HCT116 (cell line): ENCODE results near the gene SKA1. TPM values are rescaled to one million over a fixed set of nuclear protein-coding genes. Genes with fewer than 3 reads are reported as not detected.

Source experiments
- ATAC-seq: fragments of 200-7000 bp; cut with Tn5 transposase; 2 replicates; pipeline ENCODE4 v1.9.1; 2020; ENCODE audit warnings: mild to moderate bottlenecking, moderate library complexity
- Bru-seq: library from RNA; stranded (reverse); fragments of 400-500 nt; gene quantifications from one replicate; lab custom pipeline; 2021; lab: Mats Ljungman, UMichigan
- BruChase-seq, 2 experiments: library from RNA; stranded (reverse); fragments of 400-500 nt; gene quantifications; one replicate each; lab custom pipeline; 2021; lab: Mats Ljungman, UMichigan
- BruUV-seq: library from RNA; stranded (reverse); fragments of 400-500 nt; replicated peaks from 2 replicates; lab custom pipeline; 2021; lab: Mats Ljungman, UMichigan
- CTCF ChIA-PET: fragments of 300-600 bp; sonication (Branson Sonifier 250); formaldehyde crosslinking; loops from one replicate; lab custom pipeline; 2021; ENCODE audit warnings: antibody characterized with exemption; lab: Charles Lee
- POLR2A ChIA-PET: fragments of 300-600, 350-600 bp; sonication (Branson Sonifier 250); formaldehyde crosslinking; loops from one replicate; lab custom pipeline; 2021; ENCODE audit warnings: antibody characterized with exemption; lab: Charles Lee
- RAD21 ChIA-PET, 2 experiments: fragments of 300-600 bp; sonication (Branson Sonifier 250); formaldehyde crosslinking; loops; one replicate each; lab custom pipeline; 2023; ENCODE audit warnings: low total read pairs in 2 of 2; ENCODE audit not compliant: uncharacterized antibody in 2 of 2, unreplicated experiment in 2 of 2, low non-redundant PET in 1 of 2; lab: Charles Lee
- DNase-seq: peaks from one replicate; pipeline ENCODE4 v3.0.0-alpha.2; 2010; ENCODE audit warnings: low read depth, low spot score
- H2AFZ ChIP-seq: fragments of 200-600 bp; shearing (Covaris generic), sonication (generic); 2 replicates; pipeline ENCODE4 v1.6.1; 2017; ENCODE audit warnings: low read depth, mixed run types, mixed read lengths, antibody characterized with exemption, low read length; ENCODE audit not compliant: poor library complexity, severe bottlenecking
- H3K27ac ChIP-seq: 2 replicates; pipeline ENCODE4 v1.5.1; 2012; ENCODE audit warnings: low read depth, low read length
- H3K27me3 ChIP-seq: fragments of 200-600 bp; sonication (generic); 2 replicates; pipeline ENCODE4 v1.6.1; 2016; ENCODE audit warnings: mixed run types, low read length, mixed read lengths; ENCODE audit not compliant: insufficient read depth
- H3K36me3 ChIP-seq, 2 experiments: fragments of 200-500 bp in 1 of 2; fragments of 200-600 bp in 1 of 2; sonication (Bioruptor generic) in 1 of 2; sonication (generic) in 1 of 2; 2 replicates each; pipeline versions ENCODE4 v1.5.1 to v1.6.1; 2014 to 2016; ENCODE audit warnings: low read length in 2 of 2, inconsistent platforms in 1 of 2, mixed read lengths in 1 of 2, mixed run types in 1 of 2; ENCODE audit not compliant: insufficient read depth in 2 of 2, control insufficient read depth in 1 of 2
- H3K4me1 ChIP-seq, 2 experiments: fragments of 200-600 bp in 1 of 2; sonication (generic) in 1 of 2; 2 replicates each; pipeline versions ENCODE4 v1.5.1 to v1.6.1; 2012 to 2017; ENCODE audit warnings: low read length in 2 of 2, inconsistent platforms in 1 of 2, mild to moderate bottlenecking in 1 of 2, mixed read lengths in 1 of 2, mixed run types in 1 of 2, moderate library complexity in 1 of 2; ENCODE audit not compliant: insufficient read depth in 2 of 2, control insufficient read depth in 1 of 2
- H3K4me2 ChIP-seq: fragments of 200-600 bp; sonication (generic); 2 replicates; pipeline ENCODE4 v1.6.1; 2017; ENCODE audit warnings: mixed run types, low read length, mixed read lengths
- H3K4me3 ChIP-seq, 2 experiments: fragments of 200-600 bp in 1 of 2; sonication (generic) in 1 of 2; replicated peaks in 1 of 2; 2 replicates each; pipeline ENCODE4 v1.5.1; 2011 to 2016; ENCODE audit warnings: low read length in 2 of 2, control low read depth in 1 of 2, low read depth in 1 of 2, mild to moderate bottlenecking in 1 of 2, mixed read lengths in 1 of 2, mixed run types in 1 of 2
- H3K79me2 ChIP-seq: fragments of 200-600 bp; sonication (generic); 2 replicates; pipeline ENCODE4 v1.6.1; 2017; ENCODE audit warnings: mild to moderate bottlenecking, mixed run types, low read length, moderate library complexity, mixed read lengths; ENCODE audit not compliant: insufficient read depth
- H3K9ac ChIP-seq: fragments of 200-600 bp; sonication (generic); 2 replicates; pipeline ENCODE4 v1.6.1; 2016; ENCODE audit warnings: low read length, mixed read lengths
- H3K9me2 ChIP-seq: fragments of 200-600 bp; sonication (generic), shearing (Covaris generic); 2 replicates; pipeline ENCODE4 v1.6.1; 2017; ENCODE audit warnings: mixed run types, mild to moderate bottlenecking, moderate library complexity; ENCODE audit not compliant: insufficient read depth
- H3K9me3 ChIP-seq, 2 experiments: fragments of 200-500 bp in 1 of 2; fragments of 200-600 bp in 1 of 2; sonication (Bioruptor generic) in 1 of 2; sonication (generic) in 1 of 2; 2 replicates each; pipeline ENCODE4 v1.6.1; 2014 to 2017; ENCODE audit warnings: low read length in 2 of 2, mixed read lengths in 2 of 2, inconsistent platforms in 1 of 2, low read depth in 1 of 2, mild to moderate bottlenecking in 1 of 2, mixed run types in 1 of 2, moderate library complexity in 1 of 2; ENCODE audit not compliant: control insufficient read depth in 1 of 2, insufficient read depth in 1 of 2
- H4K20me1 ChIP-seq: fragments of 200-600 bp; sonication (generic), shearing (Covaris generic); 2 replicates; pipeline ENCODE4 v1.6.1; 2017; ENCODE audit warnings: mixed run types, mild to moderate bottlenecking, moderate library complexity; ENCODE audit not compliant: insufficient read depth
- CEBPB ChIP-seq: IDR thresholded peaks from 2 replicates; pipeline ENCODE4 v1.6.1; 2012; ENCODE audit warnings: low read depth
- ELF1 ChIP-seq: IDR thresholded peaks from 2 replicates; pipeline ENCODE4 v1.6.1; 2012; ENCODE audit warnings: low read depth, borderline replicate concordance
- JUND ChIP-seq: IDR thresholded peaks from 2 replicates; pipeline ENCODE4 v1.6.1; 2012
- POLR2A ChIP-seq: IDR thresholded peaks from 2 replicates; pipeline ENCODE4 v1.7.0; 2011; ENCODE audit warnings: borderline replicate concordance; ENCODE audit not compliant: insufficient read depth, insufficient read length; ENCODE audit errors: extremely low read depth
- POLR2AphosphoS5 ChIP-seq: IDR thresholded peaks from 2 replicates; pipeline ENCODE4 v1.6.1; 2011; ENCODE audit warnings: mild to moderate bottlenecking, low read depth, low read length, moderate library complexity
- RAD21 ChIP-seq: IDR thresholded peaks from 2 replicates; pipeline ENCODE4 v1.6.1; 2012; ENCODE audit warnings: low read depth, mild to moderate bottlenecking
- SIN3A ChIP-seq: IDR thresholded peaks from 2 replicates; pipeline ENCODE4 v1.6.1; 2012; ENCODE audit warnings: low read depth
- SP1 ChIP-seq: IDR thresholded peaks from 2 replicates; pipeline ENCODE4 v1.6.1; 2012; ENCODE audit warnings: low read depth
- SRF ChIP-seq: IDR thresholded peaks from 2 replicates; pipeline ENCODE4 v1.6.1; 2012; ENCODE audit warnings: low read depth
- TCF7L2 ChIP-seq: IDR thresholded peaks from 2 replicates; pipeline ENCODE4 v1.7.0; 2011; ENCODE audit warnings: borderline replicate concordance, inconsistent platforms; ENCODE audit not compliant: insufficient read depth, insufficient read length; ENCODE audit errors: extremely low read depth
- YY1 ChIP-seq: IDR thresholded peaks from 2 replicates; pipeline ENCODE4 v1.6.1; 2011; ENCODE audit warnings: low read length, low read depth, moderate library complexity, mild to moderate bottlenecking; ENCODE audit not compliant: insufficient replicate concordance; ENCODE audit errors: extremely low read depth
- ZFX ChIP-seq: fragments of 450-650 bp; IDR thresholded peaks from 2 replicates; pipeline ENCODE4 v1.6.1; 2017
- intact Hi-C: fragments of 100-400 bp; cut with micrococcal nuclease; formaldehyde crosslinking; loops from 2 replicates; pipeline ENCODE4 v1.10.0; 2022
- long read RNA-seq: library from polyadenylated mRNA; unstranded; transcript quantifications from one replicate; pipeline ENCODE4 v2.0.0, GENCODE V29; 2021; ENCODE audit not compliant: unreplicated experiment
- polyA plus RNA-seq: library from polyadenylated mRNA; unstranded; fragments of >200 nt; gene quantifications from 2 replicates; pipeline ENCODE4 v1.2.1, GENCODE V29; 2012; ENCODE audit warnings: missing spikeins
- total RNA-seq: library from RNA; stranded (reverse); gene quantifications from one replicate; pipeline ENCODE4 v1.2.1, GENCODE V29; 2021; ENCODE audit not compliant: unreplicated experiment
- TF ChIP-seq, protein P1 (sequence below): IDR thresholded peaks from 2 replicates; pipeline ENCODE4 v1.6.1; 2012

SKA1 gene
- 34.5 TPM for total RNA-seq
- 13.5 and 21.1 TPM in 2 replicates for polyA plus RNA-seq
- Bru-seq, nascent RNA: percentile 79 among the genes with signal in this experiment
- BruChase-seq, experiment 1, labeled RNA remaining after a 6-hour chase: percentile 87 among the genes with signal in this experiment
- percentile 83 among the genes with signal in this experiment for BruChase-seq, experiment 2, labeled RNA remaining after a 2-hour chase
- long read RNA-seq, transcript SKA1-201 (7 exons, 2,905 nt): major isoform, 34 of 86 reads
- long read RNA-seq, transcript SKA1-202 (7 exons, 979 nt): minor isoform, 22 of 86 reads
- long read RNA-seq, partial matches to known transcripts: 0 of 86 reads
- long read RNA-seq, other reads (novel, unspliced or antisense): 25 of 86 reads

DNA sequence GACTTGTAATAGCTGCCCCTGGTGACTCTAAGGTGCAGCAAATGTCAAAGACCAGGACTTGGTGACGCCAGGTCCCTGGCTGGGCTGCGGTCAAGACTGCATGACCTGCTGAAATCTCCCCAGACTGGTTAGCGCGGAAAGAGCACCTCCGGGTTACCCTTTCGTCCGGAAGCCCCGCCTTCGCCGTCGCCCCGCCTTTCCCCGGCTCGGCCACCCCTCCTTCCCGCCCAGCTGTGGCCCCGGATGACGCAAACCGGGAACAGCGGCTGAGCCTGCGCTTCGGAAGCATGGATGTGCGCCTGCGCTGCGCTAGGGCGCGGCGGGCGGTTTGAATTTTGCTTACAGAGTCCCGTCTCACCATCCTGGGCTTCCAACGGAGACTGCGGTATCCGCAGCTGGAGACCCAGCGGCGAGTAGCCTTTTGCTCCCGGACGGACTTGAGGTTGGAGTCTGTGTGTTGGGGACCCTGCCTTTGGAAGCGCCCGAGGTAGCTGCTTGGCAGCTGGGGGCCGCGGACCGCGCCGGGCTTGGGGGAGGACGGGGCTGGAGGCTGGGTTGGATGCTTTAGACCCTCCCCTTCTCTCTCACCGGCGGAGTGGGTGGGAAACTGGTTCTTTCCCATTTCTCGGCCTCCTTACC lies at the start of gene SKA1:
Gene SKA1, plus strand, starts transcription at position 294 of the 639 bp plus-strand sequence. CDS start 785 bp downstream, outside the sequence.
- Histone ChIP-seq H3K4me1 (peaks cover 0 to 23% of the 10 kb centered on the region in 2 experiments; a peak in 2 of 4 replicates), H3K36me3 (peaks cover 0 to 6% of the 10 kb centered on the region in 2 experiments; a peak in 1 of 4 replicates), H3K9ac (peak within 1 kb of the TSS; percentile 86), H3K27me3 (no peaks in the 10 kb centered on the region), H3K9me3 (peaks cover 0 to 6% of the 10 kb centered on the region in 2 experiments; a peak in 2 of 4 replicates), H4K20me1 (no peaks in the 10 kb centered on the region), H2AFZ (no peak within 1 kb of the TSS), H3K9me2 (no peaks in the 10 kb centered on the region), H3K4me2 (peak within 1 kb of the TSS; percentile 79), H3K79me2 (peaks cover 24% of the 10 kb centered on the region), H3K4me3 (peak within 1 kb of the TSS; percentile 82 to 92), H3K27ac (peak within 1 kb of the TSS; percentile 56)
- TF ChIP-seq SRF (no peak), YY1 (peak; percentile 52), ZFX (no peak), SIN3A (peak; percentile 96), SP1 (peak; percentile 49; the same call in 1 of the 2 replicates), POLR2A (peak; percentile 97), JUND (no peak), POLR2AphosphoS5 (peak; percentile 99), ELF1 (peak; percentile 28; the same call in 1 of the 2 replicates), RAD21 (no peak), TCF7L2 (peak; percentile 21), CEBPB (peak; percentile 80)
- TF ChIP-seq, protein P1, sequence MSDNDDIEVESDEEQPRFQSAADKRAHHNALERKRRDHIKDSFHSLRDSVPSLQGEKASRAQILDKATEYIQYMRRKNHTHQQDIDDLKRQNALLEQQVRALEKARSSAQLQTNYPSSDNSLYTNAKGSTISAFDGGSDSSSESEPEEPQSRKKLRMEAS: peak; percentile 33; the same call in 1 of the 2 replicates
- no TSS peak for BruUV-seq
- ATAC-seq (peak; percentile 97), DNase-seq (peak; percentile 89)
- CTCF ChIA-PET: interaction anchor here (1.5 kb wide), 1 partner anchor 18 kb away, joined by 8 read pairs; no protein-coding TSS in a partner anchor
- RAD21 ChIA-PET: no interaction called here
- POLR2A ChIA-PET: interaction anchor here (1.2 to 1.3 kb wide), 4 partner anchors 15 to 93 kb away, joined by 3 to 9 read pairs (median 4); partner anchors contain the start of gene MBD1
- intact Hi-C loops: loop anchor here (5.0 kb wide), 1 partner anchor 88 kb away; the partner anchor contains the start of gene CXXC1
